Stimulated activated CD8-positive, alpha-beta memory T cell treated with anti-CD3 and anti-CD28 coated beads, Interleukin-2, amount 100 ng/mL, for 1 hour (primary cell): Measurements from ENCODE around the gene OPA1.
A peak's percentile ranks its signal among the peaks of the same experiment; 100 is the strongest.
"Not testable (repeated sequence)": the region's sequence is repeated elsewhere in the genome, so short reads cannot be mapped to it uniquely, and the experiment has no call there.

Experiments
- DNase-seq, 2 donors: peaks; one replicate each; pipeline ENCODE4 v3.0.0-alpha.2; 2020; ENCODE audit warnings: low read depth in 2 of 2

Gene OPA1

GRCh38 chr3:193589129-193589528, 3.9 kb upstream of the OPA1 start:
- DNase-seq: no peak

DNA sequence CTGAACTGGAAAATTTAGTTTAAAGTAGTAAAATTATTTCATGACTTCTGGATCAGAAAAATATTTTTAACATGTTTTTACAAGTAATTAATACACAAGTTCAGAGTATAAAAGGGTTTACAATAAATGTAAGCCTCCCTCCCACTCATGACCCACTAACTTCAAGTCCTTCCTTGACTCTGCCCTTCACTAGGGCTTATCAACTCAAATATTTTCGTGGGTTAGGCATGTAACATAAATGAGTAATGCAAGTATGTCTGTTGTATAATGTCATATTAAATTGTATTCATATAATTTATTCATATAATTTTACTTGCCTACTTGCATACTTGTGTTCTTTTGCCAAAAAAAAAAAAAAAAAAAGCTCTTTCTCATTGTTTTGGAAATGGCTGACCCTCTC, 3.4 kb upstream of the OPA1 start:
- no peak for DNase-seq

DNA sequence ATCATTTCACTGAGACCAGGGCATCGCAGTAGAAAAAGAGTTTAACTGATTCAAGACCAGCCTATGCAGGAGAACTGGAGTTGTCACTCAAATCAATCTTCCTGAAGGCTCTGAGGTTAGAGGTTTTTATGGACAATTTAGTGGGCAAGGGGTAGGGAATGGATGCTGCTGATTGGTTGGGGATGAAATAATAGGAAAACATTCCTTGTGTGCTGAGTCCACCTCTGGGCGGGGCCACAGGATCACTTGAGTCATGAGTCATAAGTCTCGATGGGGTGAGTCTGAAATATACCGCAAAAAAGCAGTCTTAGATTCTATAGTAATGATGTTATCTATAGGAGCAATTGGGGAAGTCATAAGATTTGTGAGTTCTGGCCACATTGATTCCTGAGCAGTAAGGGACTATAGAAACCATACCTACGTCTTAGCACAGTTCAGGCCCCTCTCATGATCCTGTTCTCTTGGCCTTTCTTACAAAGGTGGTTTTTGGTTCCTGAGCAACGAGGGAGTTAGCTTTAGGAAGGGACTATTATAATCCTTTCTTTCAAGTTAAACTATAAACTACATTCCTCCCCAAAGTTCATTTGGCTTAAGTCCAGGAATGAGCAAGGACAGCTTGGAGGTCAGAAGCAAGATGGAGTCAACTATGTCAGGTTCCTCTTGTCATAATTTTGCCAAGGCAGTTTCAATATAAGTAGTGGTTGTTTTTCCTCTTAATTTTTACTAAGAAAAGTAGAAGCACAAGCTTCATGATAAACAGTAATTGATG, 2.7 kb upstream of the OPA1 start:
- DNase-seq: no peak

DNA sequence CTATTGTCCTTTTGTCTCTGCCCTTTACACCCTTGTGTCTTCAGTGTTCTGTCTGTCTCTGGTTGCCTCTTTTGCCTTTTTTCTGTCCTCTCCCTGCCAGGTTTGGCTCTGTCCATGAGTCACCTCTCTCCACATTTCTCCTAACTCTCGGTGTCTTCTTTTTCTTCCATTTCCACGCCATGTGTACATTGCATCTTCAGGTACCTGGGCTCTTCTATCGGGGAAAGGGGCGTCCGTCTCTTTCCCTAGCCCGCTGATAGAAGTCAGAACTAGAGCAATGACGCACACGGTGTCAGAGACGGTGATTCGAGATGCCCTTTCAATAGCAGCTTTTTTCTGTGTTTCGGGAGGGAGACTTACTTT, 641 bp downstream of the OPA1 start:
- DNase-seq: no peak

DNA sequence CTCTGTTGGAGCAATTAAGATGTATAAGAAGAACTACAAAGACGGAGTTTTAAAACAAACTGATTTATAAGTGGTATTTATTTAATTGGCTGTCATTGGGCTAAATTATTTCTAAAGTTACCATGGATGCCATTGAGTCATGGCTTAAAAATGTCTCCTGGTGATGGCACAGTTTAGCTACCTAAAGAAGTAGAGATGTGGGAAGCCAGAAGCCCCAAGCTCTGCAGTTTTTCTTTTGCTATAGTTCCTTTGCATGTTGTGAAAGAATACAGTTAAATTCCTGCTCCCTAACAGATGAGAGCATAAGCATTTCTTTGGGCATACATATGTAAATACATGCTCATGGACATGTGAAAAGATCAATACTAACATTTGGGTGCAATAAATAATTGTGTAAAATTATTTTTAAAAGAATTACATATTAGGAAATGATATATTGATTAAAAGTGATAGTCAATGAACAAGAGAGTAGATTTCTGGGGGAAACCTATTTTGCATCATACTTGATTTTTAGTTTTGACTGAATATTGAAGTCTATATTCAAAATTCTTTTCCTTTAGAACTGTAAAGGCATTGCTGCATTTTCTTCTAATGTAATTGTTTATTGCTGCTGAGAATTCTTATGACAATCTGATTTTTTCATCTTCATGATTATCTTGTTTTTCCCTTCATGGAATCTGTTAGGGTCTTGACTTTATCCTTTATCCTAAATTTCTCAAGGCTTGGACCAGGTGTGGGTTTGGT, 2.1 kb downstream of the OPA1 start:
- no peak for DNase-seq

DNA sequence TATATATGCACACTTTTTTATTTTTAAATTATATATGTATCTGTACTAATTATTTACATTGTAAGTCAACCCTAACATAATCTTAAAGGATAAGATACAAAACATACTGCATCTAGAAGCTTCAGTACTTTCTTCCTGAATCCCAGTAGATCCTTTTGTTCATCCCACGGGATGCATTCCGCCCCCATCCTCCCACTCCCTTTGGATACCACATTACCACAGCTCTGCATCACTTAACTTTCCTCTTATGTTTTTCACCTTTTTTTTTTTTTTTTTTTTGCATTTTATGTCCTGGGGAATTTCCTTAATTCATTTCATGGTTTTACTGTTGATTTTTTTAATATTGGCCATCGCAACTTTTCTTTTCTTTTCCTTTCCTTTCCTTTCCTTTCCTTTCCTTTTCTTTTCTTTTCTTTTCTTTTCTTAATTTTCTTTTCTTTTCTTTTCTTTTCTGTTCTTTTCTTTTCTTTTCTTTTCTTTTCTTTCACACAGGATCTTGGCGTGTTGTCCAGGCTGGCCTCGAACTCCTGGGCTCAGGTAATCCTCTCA, 3.0 kb downstream of the OPA1 start:
- DNase-seq: no peak

DNA sequence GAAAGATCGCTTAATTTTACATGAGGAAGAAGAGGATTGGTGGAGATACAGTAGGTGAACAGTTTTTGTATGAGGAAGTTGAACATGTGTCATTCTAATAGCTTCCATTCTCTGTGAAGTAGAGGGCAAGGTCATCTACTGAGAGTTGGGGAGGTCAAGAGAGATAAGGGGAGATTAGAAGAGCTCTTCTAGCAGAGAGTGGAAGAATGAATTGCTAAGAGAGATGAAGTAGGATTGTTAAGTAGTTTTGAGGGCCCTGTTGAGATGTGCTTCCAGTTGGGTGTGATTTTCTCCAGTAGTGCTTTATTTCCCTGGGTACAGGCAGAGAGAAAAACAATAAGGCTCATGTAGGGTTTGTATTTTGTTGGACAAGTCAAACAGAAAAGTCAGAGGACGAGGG, 5.2 kb downstream of the OPA1 start:
- no peak for DNase-seq

- DNase-seq: no peak
These were observed 6.4 kb downstream of the OPA1 start for GRCh38 chr3:193599393-193599792.

DNA sequence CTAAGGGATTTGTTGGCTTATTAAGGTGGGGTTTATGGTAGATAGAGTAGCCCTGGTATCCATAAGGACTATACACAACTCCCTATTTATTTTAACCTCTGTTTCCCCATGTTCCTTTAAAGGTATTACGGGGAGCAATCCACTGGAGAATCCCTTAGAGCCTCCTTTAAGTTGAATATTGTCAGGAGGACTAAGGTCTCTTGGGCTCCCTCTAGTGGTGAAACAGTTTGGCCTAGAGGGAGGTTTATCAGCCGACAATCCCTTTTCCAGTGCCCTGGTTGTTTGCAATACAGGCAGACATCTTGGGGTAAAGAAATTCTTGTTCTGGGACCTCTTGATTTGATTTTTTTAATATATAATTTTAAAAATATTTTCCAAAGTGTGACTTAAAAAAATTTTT, 12.9 kb downstream of the OPA1 start:
- DNase-seq: peak in 1 of 2 donors; percentile 26

GRCh38 chr3:193606892-193607291, 13.9 kb downstream of the OPA1 start:
- not testable (repeated sequence) for DNase-seq

- DNase-seq: not testable (repeated sequence)
These were observed 17.5 kb downstream of the OPA1 start for GRCh38 chr3:193610516-193610915.

DNA sequence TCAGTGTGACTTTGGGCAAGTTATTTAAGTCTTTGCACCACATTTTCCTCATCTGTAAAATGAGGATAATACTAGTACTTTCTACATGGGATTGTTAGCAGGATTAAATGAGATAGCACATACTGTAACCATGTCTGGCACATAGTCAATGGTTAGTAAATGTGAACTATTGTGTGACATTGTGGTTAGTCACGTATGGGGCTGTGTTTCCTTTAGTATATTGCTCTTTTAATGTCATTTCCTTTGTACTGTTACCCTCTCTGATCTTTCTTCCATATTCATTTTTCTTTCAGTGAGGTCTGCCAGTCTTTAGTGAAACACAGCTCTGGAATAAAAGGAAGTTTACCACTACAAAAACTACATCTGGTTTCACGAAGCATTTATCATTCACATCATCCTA, 21.4 kb downstream of the OPA1 start:
- DNase-seq: no peak

DNA sequence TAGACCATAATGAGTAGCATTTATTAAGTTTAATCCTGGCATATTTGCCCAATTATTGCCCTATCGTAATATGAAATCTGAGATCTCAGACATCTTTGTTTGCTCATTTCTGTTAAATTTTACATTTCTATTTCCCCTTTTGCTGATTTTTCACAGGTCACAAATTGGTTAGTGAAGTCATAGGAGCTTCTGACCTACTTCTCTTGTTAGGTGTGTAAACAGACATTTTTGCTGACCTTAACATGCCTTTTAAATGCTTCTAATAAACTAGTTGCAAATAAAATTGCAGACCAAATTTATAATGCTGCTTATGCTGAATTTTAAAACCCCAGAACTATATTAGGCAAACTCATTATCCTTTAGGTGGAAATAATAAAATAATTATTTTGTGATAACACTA, 24.6 kb downstream of the OPA1 start:
- DNase-seq: no peak

DNA sequence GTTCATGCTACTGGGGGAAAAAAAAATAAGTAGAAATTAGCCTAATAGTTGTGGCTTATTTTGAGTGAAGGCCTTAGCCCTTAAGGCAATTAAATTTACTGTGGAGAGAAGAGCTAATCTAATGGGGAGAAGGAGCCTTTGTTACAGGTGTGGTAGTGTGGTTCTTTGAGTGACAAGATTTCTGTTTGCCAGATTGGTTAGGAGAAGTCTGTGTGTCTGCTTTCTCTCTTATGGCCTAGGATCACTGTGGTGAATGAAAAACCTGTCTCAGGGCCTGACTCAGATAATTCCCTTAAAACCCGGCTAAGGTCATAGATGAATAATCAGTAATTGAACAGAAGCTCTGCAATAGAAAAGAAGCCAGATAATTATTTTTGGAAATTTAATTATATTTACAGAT, 27.0 kb downstream of the OPA1 start:
- DNase-seq: no peak

- no peak for DNase-seq
These were observed 27.6 kb downstream of the OPA1 start for GRCh38 chr3:193620650-193621049.

- no peak for DNase-seq
These were observed 28.1 kb downstream of the OPA1 start for GRCh38 chr3:193621127-193621526.

GRCh38 chr3:193630005-193630404, 37.0 kb downstream of the OPA1 start:
- DNase-seq: no peak

- no peak for DNase-seq
These were observed 44.8 kb downstream of the OPA1 start for GRCh38 chr3:193637831-193638230.

DNA sequence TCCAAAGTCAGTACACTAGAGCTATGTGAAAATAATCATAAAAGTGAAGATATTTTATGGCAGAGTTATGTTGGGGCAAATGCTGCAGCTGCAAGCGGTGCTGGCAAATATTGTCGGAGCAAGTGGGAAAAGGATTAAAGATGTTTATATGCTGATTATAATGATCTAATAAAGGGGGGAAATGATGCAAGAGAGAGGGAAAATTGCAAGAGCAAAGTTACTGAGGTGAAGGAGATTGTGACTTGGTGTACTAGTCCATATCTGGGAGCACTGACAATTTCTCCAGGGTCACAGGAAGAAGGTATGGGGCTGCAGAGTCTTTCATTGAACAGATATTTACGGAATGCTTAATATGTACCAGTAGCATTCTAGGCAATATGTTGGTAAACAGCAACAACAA, 45.8 kb downstream of the OPA1 start:
- DNase-seq: no peak

DNA sequence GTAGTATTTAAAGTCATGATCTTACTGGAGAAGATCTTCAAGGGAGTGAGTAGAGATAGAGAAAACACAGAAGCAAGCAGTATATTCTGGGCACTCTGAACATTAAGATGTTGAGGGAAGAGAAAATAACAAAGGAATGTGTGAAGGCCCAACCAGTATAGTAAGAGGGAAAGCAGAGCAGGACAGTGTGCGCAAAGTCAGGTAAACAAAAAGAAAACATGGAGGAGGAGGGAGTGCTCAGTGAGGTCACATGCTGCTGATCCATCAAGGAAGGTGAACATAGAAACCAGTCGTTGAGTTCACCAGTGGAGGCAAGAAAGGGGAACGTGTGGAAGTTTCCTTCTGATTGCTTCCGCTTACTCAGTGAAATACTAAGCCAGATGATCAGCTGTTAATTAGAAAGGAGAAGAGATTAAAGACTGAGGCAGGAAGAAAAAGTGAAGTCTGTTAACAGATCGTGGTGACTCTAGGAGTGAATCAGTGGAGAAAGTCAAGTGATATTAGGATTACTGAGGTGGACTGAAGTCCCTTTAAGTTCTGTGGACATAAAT, 47.2 kb downstream of the OPA1 start:
- DNase-seq: no peak

DNA sequence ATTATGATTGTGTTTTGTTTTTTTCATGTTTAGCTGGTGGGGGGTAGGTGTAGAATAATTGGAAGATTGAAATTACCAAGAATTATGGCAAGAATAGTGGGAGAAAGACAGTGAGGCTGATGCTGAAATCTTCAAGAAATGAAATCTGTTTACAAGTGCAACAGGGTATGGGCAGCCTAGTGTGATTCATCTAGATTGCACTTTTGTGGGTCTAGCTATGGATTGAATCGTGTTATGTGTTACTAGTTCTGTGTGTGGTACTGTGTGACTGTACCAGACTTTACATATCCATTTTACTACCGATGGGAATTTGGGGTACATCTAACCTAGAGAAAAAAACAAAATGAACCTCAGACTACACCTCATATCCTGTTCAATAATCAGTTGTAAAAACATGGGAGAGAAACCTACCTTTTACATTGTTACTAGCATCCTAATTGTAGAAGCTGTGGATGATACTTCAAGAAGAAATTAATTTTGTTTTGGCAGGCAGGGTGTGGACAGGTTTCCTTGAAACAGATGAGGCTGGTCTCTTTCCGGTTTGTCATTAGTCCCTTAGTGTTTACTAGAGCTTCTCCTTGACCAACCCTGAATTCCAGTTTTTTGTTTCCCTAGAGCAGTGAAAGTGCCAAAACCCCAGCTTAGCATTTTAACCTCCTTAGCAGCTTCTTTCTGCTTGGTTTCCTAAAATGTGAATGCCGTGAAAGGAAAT, 47.9 kb downstream of the OPA1 start:
- DNase-seq: no peak

DNA sequence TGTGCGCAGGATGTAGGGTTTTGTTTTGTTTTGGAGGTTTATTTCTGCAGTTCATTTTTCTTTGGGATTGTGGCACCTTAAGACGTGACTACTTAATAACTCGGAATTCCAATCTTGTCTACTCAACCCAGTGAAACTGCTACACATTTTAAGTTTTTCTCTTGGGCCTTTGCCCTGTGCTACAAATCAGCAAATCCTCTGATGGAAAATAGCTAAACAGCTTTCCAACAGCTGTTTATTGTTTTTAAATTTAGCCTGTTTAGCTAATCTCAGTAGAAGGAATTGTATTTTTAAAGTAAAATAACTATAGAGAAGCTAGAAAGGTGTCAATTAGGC, 48.4 kb downstream of the OPA1 start:
- no peak for DNase-seq
